Measurements from ENCODE around the gene MYRF. TPM values are rescaled to one million over a fixed set of nuclear protein-coding genes. Genes with fewer than 3 reads are reported as not detected.

MYRF gene
- total and polyA plus RNA-seq, 2 donors, result 0.09 to 0.62 TPM

DNA sequence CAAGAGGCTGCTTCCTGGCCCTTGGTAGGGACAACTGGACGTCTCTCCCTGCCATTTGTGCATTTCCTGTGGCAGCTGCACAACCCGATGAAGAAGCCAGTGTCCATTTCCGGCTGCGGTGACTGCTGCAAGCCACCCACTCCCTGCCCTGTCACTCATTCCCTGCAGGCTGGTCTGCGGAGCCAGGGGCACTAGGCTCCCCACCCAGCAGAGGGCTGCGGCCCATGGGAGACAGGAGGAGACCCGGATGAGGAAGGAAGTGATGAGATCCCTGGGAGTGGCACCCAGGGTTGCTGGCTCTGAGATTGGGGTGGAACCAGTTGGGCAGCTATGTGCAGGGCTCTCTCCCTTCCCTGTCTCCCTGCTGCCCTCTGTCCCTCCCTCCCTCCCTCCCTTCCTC lies 10.0 kb upstream of the MYRF start:
- no peaks in the 10 kb centered on the region for H3K27me3 ChIP-seq (ENCODE audit: control insufficient read depth in 2 of 2, insufficient read depth in 1 of 2, low read length in 1 of 2)
- H3K4me1 ChIP-seq (ENCODE audit: control insufficient read depth in 2 of 2, insufficient read depth in 2 of 2, low read length in 2 of 2), result no peaks in the 10 kb centered on the region

DNA sequence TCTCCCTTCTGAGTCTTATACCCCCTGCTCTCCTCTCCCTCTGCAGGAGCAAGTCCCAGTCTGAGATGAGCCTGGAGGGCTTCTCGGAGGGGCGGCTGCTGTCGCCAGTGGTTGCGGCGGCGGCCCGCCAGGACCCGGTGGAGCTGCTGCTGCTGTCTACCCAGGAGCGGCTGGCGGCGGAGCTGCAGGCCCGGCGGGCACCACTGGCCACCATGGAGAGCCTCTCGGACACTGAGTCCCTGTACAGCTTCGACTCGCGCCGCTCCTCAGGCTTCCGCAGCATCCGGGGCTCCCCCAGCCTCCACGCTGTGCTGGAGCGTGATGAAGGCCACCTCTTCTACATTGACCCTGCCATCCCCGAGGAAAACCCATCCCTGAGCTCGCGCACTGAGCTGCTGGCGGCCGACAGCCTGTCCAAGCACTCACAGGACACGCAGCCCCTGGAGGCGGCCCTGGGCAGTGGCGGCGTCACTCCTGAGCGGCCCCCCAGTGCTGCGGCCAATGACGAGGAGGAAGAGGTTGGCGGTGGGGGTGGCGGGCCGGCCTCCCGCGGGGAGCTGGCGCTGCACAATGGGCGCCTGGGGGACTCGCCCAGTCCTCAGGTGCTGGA lies 8.8 kb upstream of the MYRF start:
- 97% methylated on average over 42 of the region's 42 CpGs for WGBS
- Histone ChIP-seq H3K4me1 (ENCODE audit: control insufficient read depth in 2 of 2, insufficient read depth in 2 of 2, low read length in 2 of 2) (no peaks in the 10 kb centered on the region), H3K27me3 (ENCODE audit: control insufficient read depth in 2 of 2, insufficient read depth in 1 of 2, low read length in 1 of 2) (peaks cover 0 to 6% of the 10 kb centered on the region in 2 donors), H3K27ac (ENCODE audit: low read depth in 1 of 2, low read length in 1 of 2) (no peak overlapping the region), H3K9me3 (ENCODE audit: control insufficient read depth in 2 of 2, insufficient read depth in 1 of 2, low read length in 1 of 2) (no peaks in the 10 kb centered on the region), H3K36me3 (ENCODE audit: control insufficient read depth in 2 of 2, insufficient read depth in 2 of 2, low read length in 1 of 2) (no peaks in the 10 kb centered on the region), H3K4me3 (ENCODE audit: low read length in 2 of 2) (no peak overlapping the region)
- no peak for DNase-seq (ENCODE audit: low read depth in 6 of 9, low spot score in 9 of 9)

More for the DNA sequence above, 10.0 kb upstream of the MYRF start:
- 64% methylated on average over 7 of the region's 7 CpGs for WGBS
- no peak for DNase-seq (ENCODE audit: low read depth in 6 of 9, low spot score in 9 of 9)
- no peak overlapping the region for H3K4me3 ChIP-seq (ENCODE audit: low read length in 2 of 2)
- H3K27ac ChIP-seq (ENCODE audit: low read depth in 1 of 2, low read length in 1 of 2), result no peak overlapping the region
- H3K9me3 ChIP-seq (ENCODE audit: control insufficient read depth in 2 of 2, insufficient read depth in 1 of 2, low read length in 1 of 2), result no peaks in the 10 kb centered on the region
- no peaks in the 10 kb centered on the region for H3K36me3 ChIP-seq (ENCODE audit: control insufficient read depth in 2 of 2, insufficient read depth in 2 of 2, low read length in 1 of 2)

DNA sequence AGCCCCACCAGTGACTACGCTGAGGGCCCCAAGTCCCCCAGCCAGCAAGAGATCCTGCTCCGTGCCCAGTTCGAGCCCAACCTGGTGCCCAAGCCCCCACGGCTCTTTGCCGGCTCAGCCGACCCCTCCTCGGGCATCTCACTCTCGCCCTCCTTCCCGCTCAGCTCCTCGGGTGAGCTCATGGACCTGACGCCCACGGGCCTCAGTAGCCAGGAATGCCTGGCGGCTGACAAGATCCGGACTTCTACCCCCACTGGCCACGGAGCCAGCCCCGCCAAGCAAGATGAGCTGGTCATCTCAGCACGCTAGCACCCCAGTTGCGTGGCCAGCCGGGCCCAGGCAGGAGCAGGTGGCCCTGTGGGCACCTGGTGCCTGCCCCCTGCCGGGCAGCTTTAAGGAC lies 8.3 kb upstream of the MYRF start:
- no peaks in the 10 kb centered on the region for H3K9me3 ChIP-seq (ENCODE audit: control insufficient read depth in 2 of 2, insufficient read depth in 1 of 2, low read length in 1 of 2)
- no peak overlapping the region for H3K27ac ChIP-seq (ENCODE audit: low read depth in 1 of 2, low read length in 1 of 2)
- 96% methylated on average over 20 of the region's 20 CpGs for WGBS
- H3K36me3 ChIP-seq (ENCODE audit: control insufficient read depth in 2 of 2, insufficient read depth in 2 of 2, low read length in 1 of 2), result no peaks in the 10 kb centered on the region
- no peak for DNase-seq (ENCODE audit: low read depth in 6 of 9, low spot score in 9 of 9)
- H3K27me3 ChIP-seq (ENCODE audit: control insufficient read depth in 2 of 2, insufficient read depth in 1 of 2, low read length in 1 of 2), result peaks cover 0 to 12% of the 10 kb centered on the region in 2 donors
- no peak overlapping the region for H3K4me3 ChIP-seq (ENCODE audit: low read length in 2 of 2)
- no peaks in the 10 kb centered on the region for H3K4me1 ChIP-seq (ENCODE audit: control insufficient read depth in 2 of 2, insufficient read depth in 2 of 2, low read length in 2 of 2)

DNA sequence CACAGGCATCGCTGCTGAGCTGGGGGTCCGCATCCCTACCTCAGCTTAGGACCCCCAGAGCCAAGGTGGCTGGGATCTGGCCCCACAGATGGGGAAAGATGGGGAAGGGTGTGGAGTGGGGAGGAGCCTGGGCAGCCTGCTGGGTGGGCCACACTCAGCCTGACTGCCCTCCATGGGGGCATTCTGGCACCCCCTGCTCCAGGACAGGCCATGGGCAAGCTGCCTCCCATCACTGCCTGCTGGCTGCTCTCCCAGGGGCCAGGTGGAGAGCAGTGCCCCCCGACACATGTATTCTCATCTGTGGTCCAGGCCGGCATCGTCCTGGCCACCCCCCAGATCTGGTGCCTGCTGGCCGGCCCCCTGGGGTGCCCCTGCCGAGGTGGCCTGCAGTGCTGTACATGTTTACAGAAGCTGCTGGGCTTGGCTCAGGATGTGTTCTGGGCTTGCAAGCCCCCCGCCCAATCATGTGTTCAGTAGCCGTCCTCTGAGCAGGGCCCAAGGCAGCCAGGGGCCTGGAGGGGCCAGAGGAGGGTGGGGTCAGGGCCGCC lies 7.8 kb upstream of the MYRF start:
- 96% methylated on average over 10 of the region's 10 CpGs for WGBS
- H3K36me3 ChIP-seq (ENCODE audit: control insufficient read depth in 2 of 2, insufficient read depth in 2 of 2, low read length in 1 of 2), result no peaks in the 10 kb centered on the region
- DNase-seq (ENCODE audit: low read depth in 6 of 9, low spot score in 9 of 9), result no peak
- peaks cover under 1 to 17% of the 10 kb centered on the region in 2 donors for H3K27me3 ChIP-seq (ENCODE audit: control insufficient read depth in 2 of 2, insufficient read depth in 1 of 2, low read length in 1 of 2)
- no peaks in the 10 kb centered on the region for H3K4me1 ChIP-seq (ENCODE audit: control insufficient read depth in 2 of 2, insufficient read depth in 2 of 2, low read length in 2 of 2)
- no peaks in the 10 kb centered on the region for H3K9me3 ChIP-seq (ENCODE audit: control insufficient read depth in 2 of 2, insufficient read depth in 1 of 2, low read length in 1 of 2)
- H3K4me3 ChIP-seq (ENCODE audit: low read length in 2 of 2), result no peak overlapping the region
- H3K27ac ChIP-seq (ENCODE audit: low read depth in 1 of 2, low read length in 1 of 2), result no peak overlapping the region

DNA sequence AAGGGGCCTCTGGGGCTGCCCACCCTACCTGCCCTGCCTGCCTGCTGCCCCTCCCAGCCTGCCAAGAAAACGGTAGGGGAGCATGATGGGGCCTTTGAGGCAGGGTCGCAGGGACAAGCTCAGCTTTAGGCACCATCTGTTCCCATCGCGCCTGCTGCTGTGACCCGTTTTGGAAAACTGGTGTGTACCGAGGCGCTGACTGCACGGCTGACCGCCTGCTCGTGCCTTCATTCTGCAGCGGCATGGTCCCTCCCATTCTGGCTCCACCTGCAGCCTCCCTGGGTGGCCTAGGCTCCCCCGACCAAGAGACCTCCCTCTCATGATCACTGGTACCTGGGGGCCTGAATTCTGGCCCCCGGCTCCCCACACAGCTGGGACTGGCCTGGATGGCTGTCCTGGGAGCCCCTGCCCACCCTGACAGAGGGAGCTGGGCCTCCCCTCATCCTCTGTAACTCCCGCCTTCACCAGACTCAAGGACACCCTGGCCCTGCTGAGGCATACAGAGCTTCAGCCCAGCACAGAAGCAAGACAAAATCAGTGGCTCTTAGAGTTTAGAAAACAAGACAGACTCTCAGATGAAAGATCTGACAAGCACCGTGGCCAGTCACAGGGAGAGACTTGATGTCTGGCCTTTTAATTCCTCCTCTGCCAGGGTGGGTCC lies 6.5 kb upstream of the MYRF start:
- Histone ChIP-seq H3K27me3 (ENCODE audit: control insufficient read depth in 2 of 2, insufficient read depth in 1 of 2, low read length in 1 of 2) (peaks cover 5 to 29% of the 10 kb centered on the region in 2 donors), H3K4me1 (ENCODE audit: control insufficient read depth in 2 of 2, insufficient read depth in 2 of 2, low read length in 2 of 2) (peaks cover 0 to 4% of the 10 kb centered on the region in 2 donors), H3K4me3 (ENCODE audit: low read length in 2 of 2) (no peak overlapping the region), H3K27ac (ENCODE audit: low read depth in 1 of 2, low read length in 1 of 2) (no peak overlapping the region), H3K36me3 (ENCODE audit: control insufficient read depth in 2 of 2, insufficient read depth in 2 of 2, low read length in 1 of 2) (no peaks in the 10 kb centered on the region), H3K9me3 (ENCODE audit: control insufficient read depth in 2 of 2, insufficient read depth in 1 of 2, low read length in 1 of 2) (no peaks in the 10 kb centered on the region)
- no peak for DNase-seq (ENCODE audit: low read depth in 6 of 9, low spot score in 9 of 9)
- WGBS, result 88% methylated on average over 15 of the region's 15 CpGs

- H3K36me3 ChIP-seq (ENCODE audit: control insufficient read depth in 2 of 2, insufficient read depth in 2 of 2, low read length in 1 of 2), result no peaks in the 10 kb centered on the region
- no peak overlapping the region for H3K4me3 ChIP-seq (ENCODE audit: low read length in 2 of 2)
- DNase-seq (ENCODE audit: low read depth in 6 of 9, low spot score in 9 of 9), result no peak
- H3K9me3 ChIP-seq (ENCODE audit: control insufficient read depth in 2 of 2, insufficient read depth in 1 of 2, low read length in 1 of 2), result no peaks in the 10 kb centered on the region
- 92% methylated on average over 19 of the region's 19 CpGs for WGBS
- H3K27me3 ChIP-seq (ENCODE audit: control insufficient read depth in 2 of 2, insufficient read depth in 1 of 2, low read length in 1 of 2), result peaks cover 8 to 36% of the 10 kb centered on the region in 2 donors
- H3K27ac ChIP-seq (ENCODE audit: low read depth in 1 of 2, low read length in 1 of 2), result no peak overlapping the region
- H3K4me1 ChIP-seq (ENCODE audit: control insufficient read depth in 2 of 2, insufficient read depth in 2 of 2, low read length in 2 of 2), result peaks cover 0 to 4% of the 10 kb centered on the region in 2 donors
Observed at GRCh38 chr11:61746442-61747191, 5.8 kb upstream of the MYRF start.

- no peak overlapping the region for H3K27ac ChIP-seq (ENCODE audit: low read depth in 1 of 2, low read length in 1 of 2)
- H3K27me3 ChIP-seq (ENCODE audit: control insufficient read depth in 2 of 2, insufficient read depth in 1 of 2, low read length in 1 of 2), result peaks cover 15 to 43% of the 10 kb centered on the region in 2 donors
- peak in 2 of 9 donors; percentile 19 to 32 for DNase-seq (ENCODE audit: low read depth in 6 of 9, low spot score in 9 of 9)
- H3K9me3 ChIP-seq (ENCODE audit: control insufficient read depth in 2 of 2, insufficient read depth in 1 of 2, low read length in 1 of 2), result no peaks in the 10 kb centered on the region
- no peak overlapping the region for H3K4me3 ChIP-seq (ENCODE audit: low read length in 2 of 2)
- H3K4me1 ChIP-seq (ENCODE audit: control insufficient read depth in 2 of 2, insufficient read depth in 2 of 2, low read length in 2 of 2), result peaks cover 0 to 7% of the 10 kb centered on the region in 2 donors
- no peaks in the 10 kb centered on the region for H3K36me3 ChIP-seq (ENCODE audit: control insufficient read depth in 2 of 2, insufficient read depth in 2 of 2, low read length in 1 of 2)
- WGBS, result 81% methylated on average over 19 of the region's 19 CpGs
Observed at GRCh38 chr11:61747192-61747966, 5.1 kb upstream of the MYRF start.

DNA sequence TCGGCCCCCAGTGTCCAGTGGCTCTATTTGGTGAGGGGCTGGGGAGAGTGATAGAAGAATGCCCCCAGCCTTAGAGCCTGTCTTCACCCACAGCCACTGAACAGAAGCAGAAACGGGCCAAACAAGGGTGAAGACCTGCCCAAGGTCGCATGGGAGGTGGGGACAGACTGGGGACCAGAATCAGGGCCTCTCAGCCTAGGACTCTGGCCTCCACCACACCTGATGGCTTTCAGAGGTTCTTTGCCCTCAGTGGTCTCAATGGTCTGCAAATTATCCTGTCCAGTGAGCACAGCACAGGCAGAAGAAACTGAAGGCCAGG lies 4.5 kb upstream of the MYRF start:
- 68% methylated on average over 3 of the region's 3 CpGs for WGBS
- H3K27ac ChIP-seq (ENCODE audit: low read depth in 1 of 2, low read length in 1 of 2), result no peak overlapping the region
- no peaks in the 10 kb centered on the region for H3K9me3 ChIP-seq (ENCODE audit: control insufficient read depth in 2 of 2, insufficient read depth in 1 of 2, low read length in 1 of 2)
- DNase-seq (ENCODE audit: low read depth in 6 of 9, low spot score in 9 of 9), result no peak
- H3K4me3 ChIP-seq (ENCODE audit: low read length in 2 of 2), result no peak overlapping the region
- peaks cover 21 to 47% of the 10 kb centered on the region in 2 donors for H3K27me3 ChIP-seq (ENCODE audit: control insufficient read depth in 2 of 2, insufficient read depth in 1 of 2, low read length in 1 of 2)
- H3K36me3 ChIP-seq (ENCODE audit: control insufficient read depth in 2 of 2, insufficient read depth in 2 of 2, low read length in 1 of 2), result no peaks in the 10 kb centered on the region
- peaks cover 2 to 10% of the 10 kb centered on the region in 2 donors for H3K4me1 ChIP-seq (ENCODE audit: control insufficient read depth in 2 of 2, insufficient read depth in 2 of 2, low read length in 2 of 2)
